Urinary bladder (tissue), 4 donors: ENCODE results near the gene MAN2A1. TPM values are rescaled to one million over a fixed set of nuclear protein-coding genes. Genes with fewer than 3 reads are reported as not detected.
A peak's percentile ranks its signal among the peaks of the same experiment; 100 is the strongest.

ENCODE experiments used
- DNase-seq: peaks from one replicate; pipeline ENCODE4 v3.0.0-alpha.2; 2015; ENCODE audit errors: extremely low spot score
- H3K27ac ChIP-seq: one replicate; pipeline ENCODE4 v1.5.1; 2013; ENCODE audit warnings: low read depth, mild to moderate bottlenecking, moderate library complexity
- H3K36me3 ChIP-seq: one replicate; pipeline ENCODE4 v1.6.1; 2013; ENCODE audit warnings: mild to moderate bottlenecking, moderate library complexity; ENCODE audit not compliant: insufficient read depth
- H3K4me1 ChIP-seq: one replicate; pipeline ENCODE4 v1.6.1; 2013; ENCODE audit warnings: mild to moderate bottlenecking, moderate library complexity; ENCODE audit not compliant: insufficient read depth
- H3K4me3 ChIP-seq: one replicate; pipeline ENCODE4 v1.5.1; 2013; ENCODE audit warnings: low read depth, low read length
- WGBS: extraction: QIAGEN DNeasy Blood & Tissue Kit; methylation state at CpG from one replicate; pipeline ENCODE4 v1.1.7; 2013; 5-methylcytosine and 5-hydroxymethylcytosine counted together
- polyA plus RNA-seq: library from polyadenylated mRNA; stranded (reverse); fragments of 200-250 nt; gene quantifications from one replicate; pipeline ENCODE4 v1.2.3, GENCODE V29; 2013
- total RNA-seq: library from RNA; depleted of rRNA; stranded (reverse); fragments of >200 nt; gene quantifications from one replicate; pipeline ENCODE4 v1.2.3, GENCODE V29; 2014
- donor health status: healthy with polysubstance abuse.
- donor health status: healthy.

The MAN2A1 gene
- total and polyA plus RNA-seq, 2 donors = 22.5 to 125 TPM

GRCh38 chr5:109690242-109690974 is 681 bp downstream of the MAN2A1 start:
- H3K4me3 ChIP-seq = peak overlapping the region; percentile 82
- WGBS = under 1% methylated on average over 71 of the region's 71 CpGs
- peaks cover 3% of the 10 kb centered on the region for H3K4me1 ChIP-seq
- H3K36me3 ChIP-seq = no peaks in the 10 kb centered on the region
- DNase-seq = no peak
- H3K27ac ChIP-seq = peak overlapping the region; percentile 97

GRCh38 chr5:109690975-109691574 is 1.3 kb downstream of the MAN2A1 start:
- peaks cover 3% of the 10 kb centered on the region for H3K4me1 ChIP-seq
- peak overlapping the region; percentile 82 for H3K4me3 ChIP-seq
- WGBS = 1% methylated on average over 26 of the region's 26 CpGs
- no peaks in the 10 kb centered on the region for H3K36me3 ChIP-seq
- peak overlapping the region; percentile 97 for H3K27ac ChIP-seq
- DNase-seq = peak; percentile 85

- 43% methylated on average over 1 of the region's 1 CpG for WGBS
- H3K4me1 ChIP-seq = peaks cover 3% of the 10 kb centered on the region
Observed at GRCh38 chr5:109691996-109692395, 2.3 kb downstream of the MAN2A1 start.

GRCh38 chr5:109692852-109693251 is 3.1 kb downstream of the MAN2A1 start:
- peaks cover 3% of the 10 kb centered on the region for H3K4me1 ChIP-seq
- H3K27ac ChIP-seq = no peak overlapping the region

More at GRCh38 chr5:109691996-109692395, 2.3 kb downstream of the MAN2A1 start:
- H3K27ac ChIP-seq = no peak overlapping the region
- DNase-seq = no peak
- H3K36me3 ChIP-seq = no peaks in the 10 kb centered on the region
- H3K4me3 ChIP-seq = peak overlapping the region; percentile 14

GRCh38 chr5:109693535-109694400 is 4.0 kb downstream of the MAN2A1 start:
- H3K4me3 ChIP-seq = no peak overlapping the region
- H3K36me3 ChIP-seq = no peaks in the 10 kb centered on the region
- DNase-seq = no peak
- WGBS = 76% methylated on average over 6 of the region's 6 CpGs
- H3K27ac ChIP-seq = no peak overlapping the region
- H3K4me1 ChIP-seq = peaks cover 3% of the 10 kb centered on the region

More at GRCh38 chr5:109692852-109693251, 3.1 kb downstream of the MAN2A1 start:
- DNase-seq = no peak
- Histone ChIP-seq H3K36me3 (no peaks in the 10 kb centered on the region), H3K4me3 (peak overlapping the region; percentile 14)
- WGBS = 83% methylated on average over 4 of the region's 4 CpGs

- DNase-seq = no peak
- Histone ChIP-seq H3K27ac (no peak overlapping the region), H3K4me3 (no peak overlapping the region), H3K4me1 (peaks cover 3% of the 10 kb centered on the region), H3K36me3 (no peaks in the 10 kb centered on the region)
- 83% methylated on average over 1 of the region's 1 CpG for WGBS
Observed at GRCh38 chr5:109694451-109694891, 4.7 kb downstream of the MAN2A1 start.

GRCh38 chr5:109695005-109695926 is 5.5 kb downstream of the MAN2A1 start:
- H3K27ac ChIP-seq = peak overlapping the region; percentile 23
- 45% methylated on average over 1 of the region's 1 CpG for WGBS

GRCh38 chr5:109697339-109697738 is 7.6 kb downstream of the MAN2A1 start:
- Histone ChIP-seq H3K4me3 (no peak overlapping the region), H3K4me1 (peaks cover 2% of the 10 kb centered on the region), H3K36me3 (no peaks in the 10 kb centered on the region), H3K27ac (no peak overlapping the region)
- 88% methylated on average over 1 of the region's 1 CpG for WGBS
- DNase-seq = no peak

More at GRCh38 chr5:109695005-109695926, 5.5 kb downstream of the MAN2A1 start:
- no peaks in the 10 kb centered on the region for H3K36me3 ChIP-seq
- no peak for DNase-seq
- H3K4me3 ChIP-seq = no peak overlapping the region
- H3K4me1 ChIP-seq = peaks cover 3% of the 10 kb centered on the region

GRCh38 chr5:109700516-109701153 is 10.9 kb downstream of the MAN2A1 start:
- Histone ChIP-seq H3K27ac (no peak overlapping the region), H3K4me1 (no peaks in the 10 kb centered on the region), H3K4me3 (no peak overlapping the region), H3K36me3 (no peaks in the 10 kb centered on the region)
- 89% methylated on average over 3 of the region's 3 CpGs for WGBS
- no peak for DNase-seq

- no peak overlapping the region for H3K27ac ChIP-seq
- DNase-seq = no peak
- 97% methylated on average over 2 of the region's 2 CpGs for WGBS
Observed at GRCh38 chr5:109701252-109701651, 11.5 kb downstream of the MAN2A1 start.

GRCh38 chr5:109701792-109702191 is 12.1 kb downstream of the MAN2A1 start:
- no peaks in the 10 kb centered on the region for H3K36me3 ChIP-seq
- no peak overlapping the region for H3K27ac ChIP-seq
- no peak overlapping the region for H3K4me3 ChIP-seq
- WGBS = 74% methylated on average over 2 of the region's 2 CpGs
- no peak for DNase-seq
- no peaks in the 10 kb centered on the region for H3K4me1 ChIP-seq

More at GRCh38 chr5:109701252-109701651, 11.5 kb downstream of the MAN2A1 start:
- H3K4me3 ChIP-seq = no peak overlapping the region
- no peaks in the 10 kb centered on the region for H3K36me3 ChIP-seq
- H3K4me1 ChIP-seq = no peaks in the 10 kb centered on the region

GRCh38 chr5:109703166-109703565 is 13.4 kb downstream of the MAN2A1 start:
- Histone ChIP-seq H3K27ac (no peak overlapping the region), H3K36me3 (no peaks in the 10 kb centered on the region), H3K4me3 (no peak overlapping the region), H3K4me1 (no peaks in the 10 kb centered on the region)
- no peak for DNase-seq
